GM19043 (cell line): ENCODE results near the gene SLC25A24.
A peak's percentile ranks its signal among the peaks of the same experiment; 100 is the strongest.
"Not testable (repeated sequence)": the region's sequence is repeated elsewhere in the genome, so short reads cannot be mapped to it uniquely, and the experiment has no call there.

Experiments
- ATAC-seq: cut with Tn5 transposase; IDR thresholded peaks from one replicate; pipeline ENCODE4 v1.9.1; 2021; ENCODE audit warnings: low read depth; ENCODE audit not compliant: unreplicated experiment

SLC25A24 gene

DNA sequence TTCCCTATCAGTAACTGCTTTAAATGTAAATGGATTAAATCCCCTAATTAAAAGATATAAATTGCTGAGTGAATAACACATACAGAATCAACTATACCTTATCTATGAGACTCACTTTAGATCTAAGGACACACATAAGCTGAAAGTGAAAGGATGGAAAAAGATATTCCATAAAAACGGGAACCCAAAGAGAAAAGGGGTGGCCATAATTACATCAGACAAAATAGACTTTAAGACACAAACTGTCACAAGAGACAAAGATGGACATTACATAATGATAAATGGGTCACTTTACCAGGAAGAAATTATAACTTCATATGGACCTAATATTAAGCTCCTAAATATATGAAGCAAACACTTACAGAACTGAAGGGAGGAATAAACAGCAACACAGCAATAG is 59.2 kb downstream of the SLC25A24 start:
- ATAC-seq, result no peak

DNA sequence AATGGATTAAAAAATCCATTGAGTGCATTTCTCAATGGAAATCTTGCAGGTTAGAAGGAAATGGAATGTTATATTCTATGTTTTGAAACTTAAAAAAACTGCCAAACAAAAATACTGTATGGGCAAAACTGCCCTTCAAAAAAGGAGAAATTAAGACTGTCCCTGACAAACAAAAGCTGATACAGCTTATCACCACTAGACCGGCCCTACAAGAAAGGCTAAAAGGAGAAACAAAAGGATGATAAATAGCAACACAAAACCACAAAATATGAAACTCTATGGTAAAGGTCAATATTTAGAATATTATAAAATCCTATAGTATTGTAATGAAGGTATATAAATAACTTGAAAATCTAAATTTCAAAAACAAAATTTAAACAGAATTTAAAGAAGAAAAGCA is 60.0 kb downstream of the SLC25A24 start:
- no peak for ATAC-seq

DNA sequence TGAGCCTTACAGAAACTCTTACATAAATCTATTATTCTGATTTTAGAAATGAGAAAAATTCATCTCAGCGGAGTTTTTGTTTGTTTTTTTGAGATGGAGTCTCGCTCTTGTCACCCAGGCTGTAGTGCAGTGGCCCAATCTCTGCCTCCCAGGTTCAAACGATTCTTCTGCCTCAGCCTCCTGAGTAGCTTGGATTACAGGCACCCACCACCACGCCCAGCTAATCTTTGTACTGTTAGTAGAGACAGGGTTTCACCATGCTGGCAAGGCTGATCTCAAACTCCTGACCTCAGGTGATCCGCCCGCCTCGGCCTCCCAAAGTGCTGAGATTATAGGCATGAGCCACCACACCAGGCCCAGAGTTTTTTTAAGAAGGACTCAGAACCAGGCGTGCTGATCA is 60.6 kb downstream of the SLC25A24 start:
- ATAC-seq, result not testable (repeated sequence)

GRCh38 chr1:108133148-108133547 is 67.0 kb downstream of the SLC25A24 start:
- not testable (repeated sequence) for ATAC-seq

DNA sequence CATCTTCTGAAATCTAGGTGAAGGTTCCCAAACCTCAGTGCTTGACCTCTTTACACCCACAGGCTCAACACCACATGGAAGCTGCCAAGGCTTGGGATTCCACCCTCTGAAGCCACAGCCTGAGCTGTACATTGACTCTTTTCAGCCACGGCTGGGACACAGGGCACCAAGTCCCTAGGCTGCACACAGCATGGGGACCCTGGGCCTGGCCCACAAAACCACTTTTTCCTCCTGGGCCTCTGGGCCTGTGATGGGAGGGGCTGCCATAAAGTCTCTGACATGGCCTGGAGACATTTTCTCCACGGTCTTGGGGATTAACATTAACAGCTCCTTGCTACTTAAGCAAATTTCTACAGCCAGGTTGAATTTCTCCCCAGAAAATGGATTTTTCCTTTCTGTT is 67.8 kb downstream of the SLC25A24 start:
- not testable (repeated sequence) for ATAC-seq

DNA sequence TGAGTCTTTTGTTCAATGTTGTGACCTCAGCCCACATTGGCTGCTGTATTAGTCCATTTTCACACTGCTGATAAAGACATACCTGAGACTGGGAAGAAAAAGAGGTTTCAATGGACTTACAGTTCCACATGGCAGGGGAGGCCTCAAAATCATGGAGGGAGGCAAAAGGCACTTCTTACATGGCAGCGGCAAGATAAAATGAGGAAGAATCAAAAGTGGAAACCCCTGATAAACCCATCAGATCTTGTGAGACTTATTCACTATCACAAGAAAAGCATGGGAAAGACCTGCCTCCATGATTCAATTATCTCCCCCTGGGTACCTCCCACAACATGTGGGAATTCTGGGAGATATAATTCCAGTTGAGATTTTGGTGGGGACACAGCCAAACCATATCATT is 68.9 kb downstream of the SLC25A24 start:
- not testable (repeated sequence) for ATAC-seq

- ATAC-seq, result no peak
Measured at GRCh38 chr1:108130794-108131193, 69.3 kb downstream of the SLC25A24 start.

GRCh38 chr1:108129999-108130398 is 70.1 kb downstream of the SLC25A24 start:
- ATAC-seq, result no peak

GRCh38 chr1:108125312-108126138 is 74.6 kb downstream of the SLC25A24 start:
- ATAC-seq, result peak; percentile 91

- ATAC-seq, result no peak
Measured at GRCh38 chr1:108124622-108125311, 75.4 kb downstream of the SLC25A24 start.

DNA sequence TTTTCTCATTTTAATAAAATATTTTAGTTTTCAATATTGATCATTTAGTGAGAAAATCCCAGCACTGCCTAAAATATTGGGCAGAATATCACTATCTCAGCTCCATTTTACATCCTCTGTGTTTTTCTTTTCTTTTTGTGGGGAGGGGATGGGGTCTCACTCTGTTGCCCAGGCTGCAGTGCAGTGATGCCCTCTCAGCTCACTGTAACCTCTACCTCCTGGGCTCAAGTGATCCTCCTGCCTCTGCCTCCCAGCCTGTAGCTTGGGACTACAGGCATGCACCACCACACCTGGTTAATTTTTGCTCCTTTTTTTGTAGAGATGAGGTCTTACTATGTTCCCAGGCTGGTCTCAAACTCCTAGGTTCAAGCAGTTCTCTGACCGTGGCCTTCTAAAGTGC is 76.1 kb downstream of the SLC25A24 start:
- ATAC-seq, result no peak

GRCh38 chr1:108121358-108122143 is 78.6 kb downstream of the SLC25A24 start:
- no peak for ATAC-seq

DNA sequence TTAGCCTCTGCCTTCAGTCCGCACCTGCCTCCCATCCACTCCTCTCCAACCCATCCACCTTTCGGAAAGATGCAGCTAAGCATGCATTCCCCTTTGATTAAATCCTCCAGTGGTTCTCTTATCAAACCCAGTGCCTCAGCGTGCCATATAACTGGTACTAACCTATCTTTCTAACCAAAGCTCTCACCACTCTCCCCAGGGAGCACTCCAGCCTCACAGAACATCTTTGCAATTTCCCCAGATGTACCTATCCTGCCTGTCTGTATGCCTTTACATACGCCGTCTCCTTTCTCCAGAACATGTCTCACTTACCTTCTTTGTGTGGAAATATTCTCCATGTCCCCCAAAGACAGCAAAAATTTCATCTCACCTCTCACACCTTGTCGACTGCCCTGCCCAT is 80.0 kb downstream of the SLC25A24 start:
- no peak for ATAC-seq

GRCh38 chr1:108119500-108119899 is 80.6 kb downstream of the SLC25A24 start:
- ATAC-seq, result no peak

GRCh38 chr1:108117945-108118902 is 81.9 kb downstream of the SLC25A24 start:
- no peak for ATAC-seq

DNA sequence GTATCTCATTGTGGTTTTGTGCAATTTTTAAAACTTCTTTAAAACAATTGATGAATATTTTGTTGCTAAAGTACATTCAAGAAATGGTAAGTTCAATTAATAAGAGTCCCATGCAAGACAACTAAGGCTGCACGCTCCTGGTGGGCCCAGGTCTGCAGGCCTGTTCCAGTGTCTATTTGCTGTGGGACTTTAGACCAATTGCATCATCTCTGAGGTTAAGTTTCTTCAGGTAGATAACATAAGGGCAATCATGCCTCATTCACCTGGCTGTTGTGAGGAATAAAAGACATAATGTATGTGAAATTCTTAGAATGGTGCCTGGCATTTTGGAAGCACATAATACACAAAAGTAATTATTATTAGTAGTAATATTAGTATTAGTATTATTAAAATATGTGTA is 82.9 kb downstream of the SLC25A24 start:
- ATAC-seq, result no peak

DNA sequence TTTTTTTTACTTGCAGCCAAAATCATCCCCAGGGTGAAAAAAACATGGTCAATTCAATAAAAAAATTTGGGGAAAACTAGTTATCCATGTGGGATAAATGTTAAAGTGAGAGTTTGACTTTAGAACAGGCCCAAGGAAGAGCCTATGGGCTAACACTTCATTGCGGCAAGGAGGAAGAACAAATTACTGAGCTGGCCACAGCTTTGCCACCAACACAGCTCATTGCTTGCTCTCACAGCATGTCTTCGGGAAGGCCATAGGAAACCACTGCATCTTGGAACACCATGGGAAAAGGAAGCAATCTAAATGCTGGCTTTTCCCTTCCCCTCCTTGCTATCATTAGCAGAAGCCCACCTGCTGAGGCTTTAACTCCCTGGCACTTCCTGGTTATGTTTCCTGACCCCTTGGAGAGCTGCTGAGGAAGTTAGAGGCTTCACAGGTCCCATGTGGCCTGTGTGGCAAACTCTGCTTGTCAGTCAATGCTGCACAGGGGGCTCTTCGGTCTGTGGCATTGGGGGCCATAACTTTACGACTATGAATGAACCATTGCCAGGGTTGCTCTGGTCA is 86.0 kb downstream of the SLC25A24 start:
- ATAC-seq, result no peak

GRCh38 chr1:108113496-108113895 is 86.6 kb downstream of the SLC25A24 start:
- no peak for ATAC-seq

- no peak for ATAC-seq
Measured at GRCh38 chr1:108109295-108109973, 90.7 kb downstream of the SLC25A24 start.
